ENCODE data around the gene ZDHHC12.

ZDHHC12 gene

GRCh38 chr9:128689820-128690683 lies 33.9 kb downstream of the ZDHHC12 start:
- Histone ChIP-seq H3K36me3 (peaks cover 48% of the 10 kb centered on the region), H3K27me3 (ENCODE audit: insufficient read depth, low read depth, severe bottlenecking) (no peaks in the 10 kb centered on the region), H3K4me3 (ENCODE audit: low read depth, low read length) (peak overlapping the region; percentile 76), H3K9me3 (ENCODE audit: severe bottlenecking) (no peaks in the 10 kb centered on the region), H3K27ac (peak overlapping the region; percentile 85)
- TF ChIP-seq CTCF (IDR thresholded peaks at IDR 0.05; ENCODE audit: low read depth, low read length): no peak
- peak; percentile 56 for DNase-seq

- no peaks in the 10 kb centered on the region for H3K27me3 ChIP-seq (ENCODE audit: insufficient read depth, low read depth, severe bottlenecking)
- H3K36me3 ChIP-seq: peaks cover 46% of the 10 kb centered on the region
- H3K27ac ChIP-seq: peak overlapping the region; percentile 89
- TF ChIP-seq CTCF (IDR thresholded peaks at IDR 0.05; ENCODE audit: low read depth, low read length): no peak
- peak overlapping the region; percentile 60 for H3K4me3 ChIP-seq (ENCODE audit: low read depth, low read length)
- no peaks in the 10 kb centered on the region for H3K9me3 ChIP-seq (ENCODE audit: severe bottlenecking)
- DNase-seq: peak; percentile 59
These were observed 34.6 kb downstream of the ZDHHC12 start for GRCh38 chr9:128689293-128689774.

GRCh38 chr9:128688501-128689292 lies 35.2 kb downstream of the ZDHHC12 start, which contains the start of gene SET:
Gene SET (plus strand): TSS chr9:128689222. CDS start chr9:128689583, 361 bp downstream.
- no peaks in the 10 kb centered on the region for H3K27me3 ChIP-seq (ENCODE audit: insufficient read depth, low read depth, severe bottlenecking)
- peak within 1 kb of the TSS; percentile 76 for H3K4me3 ChIP-seq (ENCODE audit: low read depth, low read length)
- TF ChIP-seq CTCF (IDR thresholded peaks at IDR 0.05; ENCODE audit: low read depth, low read length): no peak
- DNase-seq: peak; percentile 98
- peaks cover 40% of the 10 kb centered on the region for H3K36me3 ChIP-seq
- peak within 1 kb of the TSS; percentile 98 for H3K27ac ChIP-seq
- H3K9me3 ChIP-seq (ENCODE audit: severe bottlenecking): no peaks in the 10 kb centered on the region

GRCh38 chr9:128687453-128687852 lies 36.5 kb downstream of the ZDHHC12 start:
- H3K27ac ChIP-seq: peak overlapping the region; percentile 98

More at GRCh38 chr9:128687453-128687852, 36.5 kb downstream of the ZDHHC12 start:
- no peak for DNase-seq
- Histone ChIP-seq H3K9me3 (ENCODE audit: severe bottlenecking) (no peaks in the 10 kb centered on the region), H3K36me3 (peaks cover 28% of the 10 kb centered on the region), H3K27me3 (ENCODE audit: insufficient read depth, low read depth, severe bottlenecking) (no peaks in the 10 kb centered on the region), H3K4me3 (ENCODE audit: low read depth, low read length) (no peak overlapping the region)
- no peak for TF ChIP-seq CTCF (IDR thresholded peaks at IDR 0.05; ENCODE audit: low read depth, low read length)

All from WERI-Rb-1 (cell line).